AG04449 (cell line): ENCODE results near the gene ZNF775.

Source experiments
- CTCF ChIA-PET: fragments of 350-600 bp; formaldehyde crosslinking; extraction: SDS; loops from one replicate; lab custom pipeline; 2021; ENCODE audit warnings: antibody characterized with exemption; lab: Yijun Ruan, JAX
- POLR2A ChIA-PET: fragments of 400-600, 350-600 bp; formaldehyde crosslinking; extraction: SDS; loops from one replicate; lab custom pipeline; 2020; ENCODE audit warnings: antibody characterized with exemption, inconsistent platforms; lab: Yijun Ruan, JAX
- DNase-seq: peaks from one replicate; pipeline ENCODE4 v3.0.0-alpha.2; 2010; ENCODE audit warnings: low read depth, low spot score
- H3K4me3 ChIP-seq: 2 replicates; pipeline ENCODE4 v1.5.1; 2011; ENCODE audit warnings: low read depth, mild to moderate bottlenecking, control low read depth, low read length
- CTCF ChIP-seq: IDR thresholded peaks from one replicate; pipeline ENCODE4 v1.5.1; 2011; ENCODE audit warnings: mild to moderate bottlenecking, moderate library complexity, low read length, control low read depth, inconsistent platforms; ENCODE audit not compliant: insufficient read depth; ENCODE audit errors: missing control alignments

ZNF775 gene

GRCh38 chr7:150413640-150414081 is 34.5 kb downstream of the ZNF775 start:
- no peak overlapping the region for H3K4me3 ChIP-seq
- CTCF ChIA-PET: no interaction called here
- TF ChIP-seq CTCF: no peak
- no peak for DNase-seq
- POLR2A ChIA-PET: no interaction called here

GRCh38 chr7:150415161-150416153 is 36.3 kb downstream of the ZNF775 start:
- no peak overlapping the region for H3K4me3 ChIP-seq
- DNase-seq: no peak
- POLR2A ChIA-PET: no interaction called here
- TF ChIP-seq CTCF: no peak
- CTCF ChIA-PET: interaction anchor here (1.1 kb wide), 1 partner anchor 9 kb away, joined by 3 read pairs; no protein-coding TSS in a partner anchor

GRCh38 chr7:150417239-150417638 is 38.1 kb downstream of the ZNF775 start:
- ChIA-PET CTCF (interaction anchor here (0.9 to 1.1 kb wide), 2 partner anchors 9 to 22 kb away, joined by 3 to 5 read pairs; no protein-coding TSS in a partner anchor), POLR2A (no interaction called here)
- no peak for DNase-seq

GRCh38 chr7:150417863-150418262 is 38.7 kb downstream of the ZNF775 start:
- H3K4me3 ChIP-seq: no peak overlapping the region
- no peak for TF ChIP-seq CTCF
- POLR2A ChIA-PET: no interaction called here
- no peak for DNase-seq
- CTCF ChIA-PET: interaction anchor here (0.9 to 3.2 kb wide), 6 partner anchors 10 to 64 kb away, joined by 3 to 15 read pairs (median 6); no protein-coding TSS in a partner anchor

More at GRCh38 chr7:150417239-150417638, 38.1 kb downstream of the ZNF775 start:
- H3K4me3 ChIP-seq: no peak overlapping the region
- no peak for TF ChIP-seq CTCF

- ChIA-PET CTCF (interaction anchor here (1.2 to 3.2 kb wide), 7 partner anchors 9 to 67 kb away, joined by 3 to 15 read pairs (median 5); no protein-coding TSS in a partner anchor), POLR2A (no interaction called here)
- no peak overlapping the region for H3K4me3 ChIP-seq
- TF ChIP-seq CTCF: no peak
- DNase-seq: no peak
Measured at GRCh38 chr7:150420242-150420641, 41.1 kb downstream of the ZNF775 start.
